CD4-positive, CD25-positive, alpha-beta regulatory T cell (primary cell): ENCODE measurements around the gene EPB41. TPM values are rescaled to one million over a fixed set of nuclear protein-coding genes. Genes with fewer than 3 reads are reported as not detected.

ENCODE experiments used
- ATAC-seq, 2 donors: fragments of 150-1000 bp; cut with Tn5 transposase; one replicate each; pipeline ENCODE4 v1.10.0; 2021; ENCODE audit warnings: low read depth in 2 of 2, moderate number of reproducible peaks in 2 of 2, moderate library complexity in 1 of 2
- DNase-seq, 3 donors: peaks; one replicate each; pipeline versions ENCODE4 v3.0.0 to v3.0.0-alpha.2; 2012 to 2022; ENCODE audit warnings: mixed read lengths in 1 of 3
- H3K27ac ChIP-seq: one replicate; pipeline ENCODE4 v1.7.0; 2013; ENCODE audit warnings: mild to moderate bottlenecking, low read length; ENCODE audit not compliant: insufficient read depth, poor library complexity, severe bottlenecking
- H3K27me3 ChIP-seq: one replicate; pipeline ENCODE4 v1.7.0; 2013; ENCODE audit warnings: low read length; ENCODE audit not compliant: control insufficient read depth, insufficient read depth
- H3K36me3 ChIP-seq: one replicate; pipeline ENCODE4 v1.7.0; 2013; ENCODE audit warnings: mild to moderate bottlenecking, low read length, moderate library complexity; ENCODE audit not compliant: control insufficient read depth, insufficient read depth
- H3K4me1 ChIP-seq: 2 replicates; pipeline ENCODE4 v1.7.0; 2013; ENCODE audit warnings: mild to moderate bottlenecking, low read length; ENCODE audit not compliant: insufficient read depth, control insufficient read depth, poor library complexity, severe bottlenecking
- H3K4me3 ChIP-seq: one replicate; pipeline ENCODE4 v1.7.0; 2013; ENCODE audit warnings: low read depth, mild to moderate bottlenecking, low read length, moderate library complexity
- H3K9me3 ChIP-seq, 2 experiments: 1 replicate in 1 of 2; 2 replicates in 1 of 2; pipeline ENCODE4 v1.7.0; 2013; ENCODE audit warnings: low read length in 2 of 2, mild to moderate bottlenecking in 1 of 2, moderate library complexity in 1 of 2; ENCODE audit not compliant: control insufficient read depth in 2 of 2
- H3K27ac Mint-ChIP-seq, 3 donors: one replicate each; pipeline ENCODE4 v1.8.0; 2020 to 2022; ENCODE audit warnings: mild to moderate bottlenecking in 3 of 3, mixed read lengths in 3 of 3, moderate library complexity in 2 of 3
- H3K27me3 Mint-ChIP-seq: one replicate; pipeline ENCODE4 v1.8.0; 2022; ENCODE audit warnings: mild to moderate bottlenecking, mixed read lengths
- H3K36me3 Mint-ChIP-seq: one replicate; pipeline ENCODE4 v1.8.0; 2020; ENCODE audit warnings: mixed read lengths
- H3K4me1 Mint-ChIP-seq, 4 donors: one replicate each; pipeline ENCODE4 v1.8.0; 2020 to 2022; ENCODE audit warnings: mixed read lengths in 4 of 4, mild to moderate bottlenecking in 1 of 4
- H3K4me3 Mint-ChIP-seq, 4 donors: one replicate each; pipeline ENCODE4 v1.8.0; 2020 to 2022; ENCODE audit warnings: mild to moderate bottlenecking in 4 of 4, mixed read lengths in 4 of 4, moderate library complexity in 3 of 4
- H3K9me3 Mint-ChIP-seq, 7 donors: one replicate each; pipeline ENCODE4 v1.8.0; 2020 to 2022; ENCODE audit warnings: mixed read lengths in 7 of 7, mild to moderate bottlenecking in 3 of 7, moderate library complexity in 2 of 7
- polyA plus RNA-seq, 4 donors: library from polyadenylated mRNA; unstranded; fragments of 300-500 nt; fragmentation: Illumina TruSeq; gene quantifications; one replicate each; pipeline ENCODE4 v1.2.3, GENCODE V29; 2021
- total RNA-seq: library from RNA; stranded (reverse); gene quantifications from one replicate; pipeline ENCODE4 v1.2.3, GENCODE V29; 2022

The EPB41 gene
- total and polyA plus RNA-seq, 5 donors from 2014 or later, result 118 to 309 (median 161) TPM

- Mint-ChIP-seq H3K4me3 (peak overlapping the region in 3 of 4 donors; percentile 91 to 94 (median 92)), H3K36me3 (no peaks in the 10 kb centered on the region), H3K27me3 (peaks cover 9% of the 10 kb centered on the region), H3K9me3 (peaks cover 0 to 2% (median 0%) of the 10 kb centered on the region in 7 donors), H3K27ac (peak overlapping the region in 2 of 3 donors; percentile 20 to 86), H3K4me1 (peaks cover 15 to 68% (median 42%) of the 10 kb centered on the region in 4 donors)
- H3K36me3 ChIP-seq, result no peaks in the 10 kb centered on the region
- ATAC-seq, result no peak
- peak overlapping the region; percentile 86 for H3K27ac ChIP-seq
- no peaks in the 10 kb centered on the region for H3K27me3 ChIP-seq
- H3K9me3 ChIP-seq, result no peaks in the 10 kb centered on the region
- peak overlapping the region; percentile 72 for H3K4me3 ChIP-seq
- peak; percentile 36 to 67 (median 51) for DNase-seq
- peaks cover 44% of the 10 kb centered on the region for H3K4me1 ChIP-seq
These were observed 26.9 kb upstream of the EPB41 start for GRCh38 chr1:28887419-28887834.

DNA sequence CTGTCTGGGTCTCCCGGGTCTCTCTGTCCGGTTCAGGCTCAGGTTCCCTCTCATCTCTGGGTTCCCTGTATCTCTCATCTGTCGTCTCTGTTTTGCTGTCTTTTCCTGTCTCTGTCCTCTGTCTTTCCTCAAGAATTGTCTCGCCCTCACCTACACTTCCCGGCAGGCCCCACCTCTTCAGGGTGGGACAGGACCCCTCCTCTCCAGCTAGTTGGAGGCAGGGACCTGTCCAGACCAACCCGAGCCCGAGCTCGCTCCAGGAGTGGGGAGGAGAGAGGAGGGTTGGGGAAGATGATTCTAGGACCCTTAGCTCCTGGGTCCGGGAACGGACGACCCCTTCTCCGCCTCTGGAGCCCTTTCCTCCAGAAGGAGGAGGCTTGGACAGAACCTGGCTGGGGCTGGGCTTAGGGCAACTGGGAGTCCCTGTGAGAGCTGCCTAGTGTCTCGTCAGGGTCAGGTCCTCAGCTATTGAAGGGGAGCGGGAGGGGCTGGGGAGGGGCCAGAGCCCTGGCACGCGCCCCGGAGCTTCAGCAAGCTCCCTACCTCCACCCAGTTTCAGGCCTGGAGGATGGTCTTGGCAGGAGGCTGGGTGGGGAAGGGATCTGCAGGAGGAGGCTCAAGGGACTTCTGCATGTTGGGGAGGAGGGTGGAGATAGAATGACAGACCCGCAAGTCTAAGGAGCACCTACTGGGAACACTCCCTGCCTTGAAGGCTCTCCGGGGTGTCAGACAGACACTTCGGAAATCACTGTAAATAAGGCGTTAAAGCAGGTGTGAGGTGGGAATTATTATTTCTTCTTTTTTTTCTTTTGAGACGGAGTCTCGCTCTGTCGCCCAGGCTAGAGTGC, 26.3 kb upstream of the EPB41 start:
- Histone ChIP-seq H3K4me3 (peak overlapping the region; percentile 72), H3K4me1 (peaks cover 44% of the 10 kb centered on the region), H3K9me3 (no peaks in the 10 kb centered on the region), H3K36me3 (no peaks in the 10 kb centered on the region), H3K27ac (peak overlapping the region; percentile 86), H3K27me3 (no peaks in the 10 kb centered on the region)
- Mint-ChIP-seq H3K27me3 (peaks cover 9% of the 10 kb centered on the region), H3K27ac (peak overlapping the region in 2 of 3 donors; percentile 29 to 86), H3K36me3 (no peaks in the 10 kb centered on the region), H3K9me3 (peaks cover 0 to 2% (median 0%) of the 10 kb centered on the region in 7 donors), H3K4me3 (peak overlapping the region; percentile 77 to 94 (median 91)), H3K4me1 (peaks cover 15 to 64% (median 40%) of the 10 kb centered on the region in 4 donors)
- DNase-seq, result no peak
- ATAC-seq, result no peak

DNA sequence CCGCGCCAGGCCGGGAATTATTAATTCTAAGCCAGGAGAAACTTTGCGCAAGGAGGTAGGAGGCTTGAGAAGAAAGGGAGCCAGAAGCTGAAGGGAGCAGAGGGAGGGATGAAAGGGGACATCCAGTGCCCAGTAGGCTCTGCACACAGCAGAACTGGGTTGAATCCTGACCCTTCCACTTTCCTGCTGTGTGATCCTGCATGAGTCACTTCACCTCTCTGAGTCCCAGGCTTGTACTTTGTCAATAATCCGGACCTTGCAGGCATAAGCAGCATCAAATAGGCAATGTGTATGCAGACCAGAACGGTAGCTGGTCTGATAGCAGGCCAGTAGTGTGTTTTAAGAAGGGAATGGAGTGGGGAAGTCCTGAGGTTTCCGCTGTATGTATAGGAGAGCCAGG, 25.5 kb upstream of the EPB41 start:
- Mint-ChIP-seq H3K9me3 (peaks cover 0 to 2% (median 0%) of the 10 kb centered on the region in 7 donors), H3K4me3 (peak overlapping the region; percentile 71 to 91 (median 76)), H3K36me3 (peaks cover 3% of the 10 kb centered on the region), H3K4me1 (peaks cover 15 to 67% (median 42%) of the 10 kb centered on the region in 4 donors), H3K27ac (peak overlapping the region in 1 of 3 donors; percentile 42), H3K27me3 (peaks cover 9% of the 10 kb centered on the region)
- ATAC-seq (no peak), DNase-seq (peak in 1 of 3 donors; percentile 4)
- H3K27me3 ChIP-seq, result no peaks in the 10 kb centered on the region
- no peak overlapping the region for H3K4me3 ChIP-seq
- H3K4me1 ChIP-seq, result peaks cover 49% of the 10 kb centered on the region
- H3K36me3 ChIP-seq, result no peaks in the 10 kb centered on the region
- no peaks in the 10 kb centered on the region for H3K9me3 ChIP-seq
- H3K27ac ChIP-seq, result no peak overlapping the region

- no peak overlapping the region for H3K27ac ChIP-seq
These were observed 25.0 kb upstream of the EPB41 start for GRCh38 chr1:28889357-28889756.

GRCh38 chr1:28890435-28890834, 23.9 kb upstream of the EPB41 start:
- Mint-ChIP-seq H3K4me1 (peaks cover 8 to 60% (median 42%) of the 10 kb centered on the region in 4 donors), H3K9me3 (no peaks in the 10 kb centered on the region), H3K36me3 (peaks cover 3% of the 10 kb centered on the region), H3K27me3 (no peaks in the 10 kb centered on the region), H3K27ac (peak overlapping the region in 1 of 3 donors; percentile 11), H3K4me3 (peak overlapping the region in 2 of 4 donors; percentile 49 to 68)
- Histone ChIP-seq H3K27ac (no peak overlapping the region), H3K4me3 (no peak overlapping the region), H3K4me1 (peaks cover 38% of the 10 kb centered on the region), H3K27me3 (no peaks in the 10 kb centered on the region), H3K9me3 (no peaks in the 10 kb centered on the region), H3K36me3 (no peaks in the 10 kb centered on the region)
- DNase-seq (no peak), ATAC-seq (no peak)

More at GRCh38 chr1:28889357-28889756, 25.0 kb upstream of the EPB41 start:
- H3K4me3 Mint-ChIP-seq, result peak overlapping the region; percentile 71 to 91 (median 76)
- H3K9me3 Mint-ChIP-seq, result peaks cover 0 to 2% (median 0%) of the 10 kb centered on the region in 7 donors
- peak overlapping the region in 2 of 3 donors; percentile 20 to 82 for H3K27ac Mint-ChIP-seq
- Histone ChIP-seq H3K4me3 (no peak overlapping the region), H3K4me1 (peaks cover 49% of the 10 kb centered on the region), H3K9me3 (no peaks in the 10 kb centered on the region), H3K36me3 (no peaks in the 10 kb centered on the region), H3K27me3 (no peaks in the 10 kb centered on the region)
- H3K36me3 Mint-ChIP-seq, result peaks cover 3% of the 10 kb centered on the region
- peaks cover 7% of the 10 kb centered on the region for H3K27me3 Mint-ChIP-seq
- DNase-seq (no peak), ATAC-seq (no peak)
- peaks cover 15 to 65% (median 45%) of the 10 kb centered on the region in 4 donors for H3K4me1 Mint-ChIP-seq

DNA sequence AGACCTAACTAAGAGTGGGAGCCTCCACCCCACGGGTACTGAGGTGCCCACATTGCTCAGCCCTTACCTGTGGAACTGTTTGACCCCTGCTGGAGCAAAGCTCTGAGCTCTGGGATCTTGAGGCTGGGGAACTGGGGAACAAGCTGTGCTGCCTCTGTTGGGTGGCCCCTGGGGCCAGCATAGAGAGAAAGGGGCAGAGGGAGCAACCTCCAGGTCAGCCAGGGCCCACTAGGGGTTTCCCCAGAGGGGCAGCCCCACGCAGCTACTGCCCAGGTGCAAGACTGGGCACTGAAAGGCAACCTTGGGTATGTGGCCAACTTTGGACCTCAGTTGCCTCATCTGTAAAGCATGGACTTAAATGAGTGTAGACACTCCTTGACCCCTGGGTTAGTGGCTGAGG, 23.5 kb upstream of the EPB41 start:
- H3K4me1 Mint-ChIP-seq, result peaks cover 6 to 56% (median 41%) of the 10 kb centered on the region in 4 donors
- H3K4me3 ChIP-seq, result no peak overlapping the region
- no peaks in the 10 kb centered on the region for H3K9me3 ChIP-seq
- peaks cover 3% of the 10 kb centered on the region for H3K36me3 Mint-ChIP-seq
- H3K4me3 Mint-ChIP-seq, result peak overlapping the region in 2 of 4 donors; percentile 17 to 68
- H3K27me3 ChIP-seq, result no peaks in the 10 kb centered on the region
- DNase-seq, result no peak
- ATAC-seq, result no peak
- H3K36me3 ChIP-seq, result no peaks in the 10 kb centered on the region
- no peaks in the 10 kb centered on the region for H3K27me3 Mint-ChIP-seq
- H3K4me1 ChIP-seq, result peaks cover 34% of the 10 kb centered on the region
- no peaks in the 10 kb centered on the region for H3K9me3 Mint-ChIP-seq
- peak overlapping the region in 1 of 3 donors; percentile 38 for H3K27ac Mint-ChIP-seq
- no peak overlapping the region for H3K27ac ChIP-seq

- H3K27ac Mint-ChIP-seq, result peak overlapping the region in 1 of 3 donors; percentile 38
- H3K27me3 Mint-ChIP-seq, result no peaks in the 10 kb centered on the region
- DNase-seq (no peak), ATAC-seq (no peak)
- peaks cover 1 to 53% (median 37%) of the 10 kb centered on the region in 4 donors for H3K4me1 Mint-ChIP-seq
- peaks cover 3% of the 10 kb centered on the region for H3K36me3 Mint-ChIP-seq
- H3K4me3 Mint-ChIP-seq, result peak overlapping the region in 2 of 4 donors; percentile 17 to 68
- no peaks in the 10 kb centered on the region for H3K27me3 ChIP-seq
- H3K27ac ChIP-seq, result no peak overlapping the region
- H3K9me3 Mint-ChIP-seq, result no peaks in the 10 kb centered on the region
- no peaks in the 10 kb centered on the region for H3K9me3 ChIP-seq
- peaks cover 30% of the 10 kb centered on the region for H3K4me1 ChIP-seq
- H3K4me3 ChIP-seq, result no peak overlapping the region
- H3K36me3 ChIP-seq, result no peaks in the 10 kb centered on the region
These were observed 23.1 kb upstream of the EPB41 start for GRCh38 chr1:28891256-28891655.
